Astrocyte of the hippocampus (primary cell): ENCODE data around the gene DDX53.
A peak's percentile ranks its signal among the peaks of the same experiment; 100 is the strongest.

Source experiments
- DNase-seq: peaks from one replicate; pipeline ENCODE4 v3.0.0; 2011; ENCODE audit warnings: low read depth, low spot score

Gene DDX53

GRCh38 chrX:23048806-23049573 is 49.2 kb downstream of the DDX53 start:
- peak; percentile 3 for DNase-seq

GRCh38 chrX:23052324-23052723 is 52.6 kb downstream of the DDX53 start:
- DNase-seq, result no peak
